BE2C (cell line): ENCODE results near the gene CDK19.

Experiments
- DNase-seq: peaks from one replicate; pipeline ENCODE4 v3.0.0-alpha.2; 2020
- H3K27me3 ChIP-seq: fragments of 250-450 bp; sonication (Bioruptor Pico); 2 replicates; pipeline ENCODE4 v1.5.1; 2020; ENCODE audit warnings: mild to moderate bottlenecking
- H3K36me3 ChIP-seq: fragments of 250-450 bp; sonication (Bioruptor Pico); 2 replicates; pipeline ENCODE4 v1.5.1; 2020; ENCODE audit warnings: mild to moderate bottlenecking
- H3K4me1 ChIP-seq: fragments of 250-450 bp; sonication (Bioruptor Pico); 2 replicates; pipeline ENCODE4 v1.5.1; 2020
- H3K4me3 ChIP-seq: 2 replicates; pipeline ENCODE4 v1.5.1; 2011; ENCODE audit warnings: low read depth, low read length
- H3K9me3 ChIP-seq: fragments of 250-450 bp; sonication (Bioruptor Pico); 2 replicates; pipeline ENCODE4 v1.5.1; 2020
- TF ChIP-seq, protein P1 (sequence below): IDR thresholded peaks from 2 replicates; pipeline ENCODE4 v1.5.1; 2012; ENCODE audit warnings: mild to moderate bottlenecking, low read depth, low read length

CDK19 gene

DNA sequence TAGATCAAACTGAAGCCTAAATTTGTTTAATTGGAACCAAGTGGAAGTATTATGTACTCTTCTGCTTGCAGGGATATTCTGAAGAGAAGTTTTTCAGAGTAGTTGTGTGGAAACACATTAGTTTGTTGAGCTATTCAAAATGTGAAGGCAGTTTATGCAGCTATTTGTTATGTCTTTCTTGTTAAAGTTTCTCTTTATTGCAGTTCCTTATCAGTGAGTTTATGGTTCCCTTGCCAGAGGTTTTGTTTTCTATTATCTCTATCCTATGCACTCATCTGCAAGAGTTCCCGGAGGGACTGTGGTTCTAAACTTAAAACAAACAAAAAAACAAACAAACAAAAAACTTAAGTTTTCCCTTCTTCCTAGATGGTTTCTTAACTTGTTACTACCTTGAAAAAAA, 195.2 kb downstream of the CDK19 start:
- DNase-seq = no peak
- Histone ChIP-seq H3K4me3 (no peak overlapping the region), H3K4me1 (no peaks in the 10 kb centered on the region), H3K27me3 (no peaks in the 10 kb centered on the region), H3K36me3 (no peaks in the 10 kb centered on the region; the same call in 1 of the 2 replicates), H3K9me3 (no peaks in the 10 kb centered on the region)
- TF ChIP-seq, protein P1, sequence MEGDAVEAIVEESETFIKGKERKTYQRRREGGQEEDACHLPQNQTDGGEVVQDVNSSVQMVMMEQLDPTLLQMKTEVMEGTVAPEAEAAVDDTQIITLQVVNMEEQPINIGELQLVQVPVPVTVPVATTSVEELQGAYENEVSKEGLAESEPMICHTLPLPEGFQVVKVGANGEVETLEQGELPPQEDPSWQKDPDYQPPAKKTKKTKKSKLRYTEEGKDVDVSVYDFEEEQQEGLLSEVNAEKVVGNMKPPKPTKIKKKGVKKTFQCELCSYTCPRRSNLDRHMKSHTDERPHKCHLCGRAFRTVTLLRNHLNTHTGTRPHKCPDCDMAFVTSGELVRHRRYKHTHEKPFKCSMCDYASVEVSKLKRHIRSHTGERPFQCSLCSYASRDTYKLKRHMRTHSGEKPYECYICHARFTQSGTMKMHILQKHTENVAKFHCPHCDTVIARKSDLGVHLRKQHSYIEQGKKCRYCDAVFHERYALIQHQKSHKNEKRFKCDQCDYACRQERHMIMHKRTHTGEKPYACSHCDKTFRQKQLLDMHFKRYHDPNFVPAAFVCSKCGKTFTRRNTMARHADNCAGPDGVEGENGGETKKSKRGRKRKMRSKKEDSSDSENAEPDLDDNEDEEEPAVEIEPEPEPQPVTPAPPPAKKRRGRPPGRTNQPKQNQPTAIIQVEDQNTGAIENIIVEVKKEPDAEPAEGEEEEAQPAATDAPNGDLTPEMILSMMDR = no peak

- H3K4me1 ChIP-seq = no peaks in the 10 kb centered on the region
- no peak overlapping the region for H3K4me3 ChIP-seq
- TF ChIP-seq, protein P1 = no peak
- H3K9me3 ChIP-seq = no peaks in the 10 kb centered on the region
- no peak for DNase-seq
- H3K36me3 ChIP-seq = no peaks in the 10 kb centered on the region; the same call in 1 of the 2 replicates
- no peaks in the 10 kb centered on the region for H3K27me3 ChIP-seq
These were observed 195.9 kb downstream of the CDK19 start for GRCh38 chr6:110619275-110619908.

DNA sequence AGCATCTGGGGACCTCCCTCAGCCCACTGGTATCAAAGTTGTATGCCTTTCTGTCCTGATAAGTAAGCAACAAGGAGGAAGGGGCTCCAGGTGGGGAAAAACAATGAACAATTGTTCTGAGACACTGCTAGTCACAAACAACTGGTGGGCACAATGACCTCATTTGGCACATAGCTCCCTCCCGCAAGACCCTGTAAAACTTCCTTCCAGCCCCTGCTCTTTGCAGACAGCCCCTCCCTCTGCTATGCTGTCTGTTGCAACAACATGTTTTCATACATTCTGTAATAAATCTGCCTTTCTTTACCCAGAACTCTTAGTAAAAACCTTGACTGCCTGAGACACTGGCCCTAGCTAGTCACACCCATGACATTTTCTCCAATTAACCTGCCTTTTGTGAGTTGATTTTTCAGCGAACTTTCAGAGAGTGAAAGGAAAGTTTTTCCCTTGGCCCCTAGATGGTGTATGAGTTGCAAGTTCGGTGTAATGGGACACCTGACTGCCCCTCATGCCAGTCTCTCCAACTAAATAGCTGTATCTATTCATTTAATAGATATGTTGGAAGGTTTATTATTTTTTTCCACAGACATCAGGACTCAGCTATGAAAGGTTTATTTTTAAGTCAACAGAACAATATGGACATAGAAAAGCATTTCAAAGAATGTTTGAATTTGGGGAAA, 196.5 kb downstream of the CDK19 start:
- no peak for DNase-seq
- Histone ChIP-seq H3K4me1 (no peaks in the 10 kb centered on the region), H3K36me3 (no peaks in the 10 kb centered on the region; the same call in 1 of the 2 replicates)

DNA sequence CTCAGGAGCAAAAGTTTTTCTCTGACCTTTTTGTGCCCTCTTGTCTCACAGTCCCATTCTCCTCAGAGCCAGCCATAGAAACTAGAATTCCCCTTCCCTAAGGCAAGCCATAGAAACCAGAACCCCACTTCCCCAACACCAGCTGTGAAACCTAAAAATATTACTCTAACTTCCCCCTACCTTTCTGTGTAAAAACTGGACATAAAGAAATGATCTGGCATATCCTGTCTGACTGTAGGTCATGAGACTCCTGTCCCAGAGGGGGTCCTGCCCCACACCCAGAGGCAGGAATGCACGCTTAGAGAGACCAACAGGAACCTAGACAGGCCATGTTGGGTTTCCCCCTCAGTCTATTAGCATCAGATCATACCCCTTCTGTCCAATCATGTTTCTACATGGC, 198.2 kb downstream of the CDK19 start:
- TF ChIP-seq, protein P1 = no peak
- Histone ChIP-seq H3K36me3 (no peaks in the 10 kb centered on the region; the same call in none of the 2 replicates), H3K4me1 (no peaks in the 10 kb centered on the region), H3K27me3 (no peaks in the 10 kb centered on the region), H3K4me3 (no peak overlapping the region), H3K9me3 (no peaks in the 10 kb centered on the region)
- no peak for DNase-seq

More for the DNA sequence above, 196.5 kb downstream of the CDK19 start:
- Histone ChIP-seq H3K9me3 (no peaks in the 10 kb centered on the region), H3K4me3 (no peak overlapping the region), H3K27me3 (no peaks in the 10 kb centered on the region)
- TF ChIP-seq, protein P1 = peak; percentile 28

DNA sequence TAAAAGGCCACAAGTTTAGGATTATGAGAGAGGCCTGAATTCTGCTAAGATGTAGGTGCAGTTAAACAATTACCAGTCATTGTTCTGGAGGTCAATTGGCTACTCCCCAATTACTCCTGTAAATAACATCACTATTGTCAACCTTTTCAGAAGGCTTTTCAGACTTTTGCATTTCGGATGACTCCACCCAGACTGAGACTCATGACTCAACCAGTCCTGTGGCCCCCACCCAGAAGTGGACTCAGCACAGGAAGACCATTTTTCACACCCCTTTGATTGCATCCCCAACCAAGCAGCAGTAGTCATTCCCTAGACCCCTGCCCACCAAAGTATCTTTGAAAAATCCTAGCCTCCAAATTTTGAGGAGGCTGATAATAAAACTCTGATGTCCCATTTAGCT, 199.5 kb downstream of the CDK19 start:
- Histone ChIP-seq H3K4me1 (no peaks in the 10 kb centered on the region), H3K9me3 (no peaks in the 10 kb centered on the region), H3K4me3 (no peak overlapping the region), H3K36me3 (no peaks in the 10 kb centered on the region; the same call in none of the 2 replicates), H3K27me3 (no peaks in the 10 kb centered on the region)
- no peak for DNase-seq
- TF ChIP-seq, protein P1 = no peak

DNA sequence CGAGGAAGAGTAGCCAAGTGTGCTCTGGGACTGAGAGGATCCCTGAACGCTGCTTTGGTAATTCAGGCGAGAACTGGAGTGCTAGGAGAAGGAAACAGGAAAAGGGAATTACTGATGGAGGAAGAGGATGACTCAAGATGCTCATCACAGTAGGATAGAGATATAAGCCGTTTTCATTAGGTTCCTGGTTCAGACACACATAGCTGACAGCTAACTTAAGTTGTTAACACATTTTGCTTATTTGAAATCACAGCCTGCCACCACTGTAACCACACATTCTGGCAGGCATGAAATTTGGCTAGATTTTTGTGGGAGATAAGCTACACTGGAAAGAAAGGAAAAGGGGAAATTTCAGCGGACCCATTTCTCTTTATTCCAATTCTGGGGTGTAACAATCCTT, 200.7 kb downstream of the CDK19 start:
- Histone ChIP-seq H3K4me3 (no peak overlapping the region), H3K27me3 (no peaks in the 10 kb centered on the region), H3K4me1 (no peaks in the 10 kb centered on the region), H3K36me3 (no peaks in the 10 kb centered on the region; the same call in none of the 2 replicates), H3K9me3 (no peaks in the 10 kb centered on the region)
- TF ChIP-seq, protein P1 = no peak
- DNase-seq = no peak
